ENCODE data around the gene ZFAND6.
A peak's percentile ranks its signal among the peaks of the same experiment; 100 is the strongest.
"Not testable (repeated sequence)": the region's sequence is repeated elsewhere in the genome, so short reads cannot be mapped to it uniquely, and the experiment has no call there.

ZFAND6 gene

DNA sequence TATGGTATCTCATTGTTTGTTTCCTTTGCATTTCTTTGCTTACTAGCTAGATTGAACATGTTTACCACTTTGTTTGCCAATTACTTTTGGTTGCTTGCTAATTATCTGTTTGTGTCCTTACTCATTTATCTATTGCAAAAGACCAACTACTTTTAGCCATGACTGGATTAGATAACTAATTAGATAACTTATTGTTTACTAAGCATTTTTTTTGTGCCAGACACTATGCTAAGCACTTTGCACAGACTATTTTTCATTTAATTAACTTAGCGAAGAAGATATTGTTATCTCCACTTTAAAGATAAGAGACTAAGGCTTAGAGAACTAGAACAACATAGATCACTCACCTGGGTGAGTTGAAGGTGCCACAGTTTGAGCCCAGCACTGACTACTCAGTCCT lies 16.9 kb upstream of the ZFAND6 start:
- Histone ChIP-seq H3K36me3 (ENCODE audit: insufficient read depth, low read length) (no peaks in the 10 kb centered on the region), H3K27me3 (ENCODE audit: insufficient read depth, low read length) (no peaks in the 10 kb centered on the region), H3K27ac (ENCODE audit: low read depth, low read length, poor library complexity, severe bottlenecking) (no peak overlapping the region), H3K4me2 (ENCODE audit: low read length) (no peak overlapping the region), H3K9me2 (ENCODE audit: low read depth, low read length) (no peaks in the 10 kb centered on the region), H3F3A (ENCODE audit: insufficient read depth, low read length) (no peaks in the 10 kb centered on the region), H3K9ac (ENCODE audit: low read length) (no peak overlapping the region), H3K4me3 (ENCODE audit: low read depth, low read length, poor library complexity, severe bottlenecking) (no peak overlapping the region), H3K9me3 (ENCODE audit: low read length) (no peaks in the 10 kb centered on the region), H4K20me1 (ENCODE audit: insufficient read depth, low read length) (no peaks in the 10 kb centered on the region), H3K79me2 (ENCODE audit: insufficient read depth, low read length) (no peaks in the 10 kb centered on the region), H3K4me1 (ENCODE audit: insufficient read depth, low read length, severe bottlenecking) (no peaks in the 10 kb centered on the region), H2AFZ (ENCODE audit: low read length) (no peak overlapping the region)
- TF ChIP-seq, protein P1, sequence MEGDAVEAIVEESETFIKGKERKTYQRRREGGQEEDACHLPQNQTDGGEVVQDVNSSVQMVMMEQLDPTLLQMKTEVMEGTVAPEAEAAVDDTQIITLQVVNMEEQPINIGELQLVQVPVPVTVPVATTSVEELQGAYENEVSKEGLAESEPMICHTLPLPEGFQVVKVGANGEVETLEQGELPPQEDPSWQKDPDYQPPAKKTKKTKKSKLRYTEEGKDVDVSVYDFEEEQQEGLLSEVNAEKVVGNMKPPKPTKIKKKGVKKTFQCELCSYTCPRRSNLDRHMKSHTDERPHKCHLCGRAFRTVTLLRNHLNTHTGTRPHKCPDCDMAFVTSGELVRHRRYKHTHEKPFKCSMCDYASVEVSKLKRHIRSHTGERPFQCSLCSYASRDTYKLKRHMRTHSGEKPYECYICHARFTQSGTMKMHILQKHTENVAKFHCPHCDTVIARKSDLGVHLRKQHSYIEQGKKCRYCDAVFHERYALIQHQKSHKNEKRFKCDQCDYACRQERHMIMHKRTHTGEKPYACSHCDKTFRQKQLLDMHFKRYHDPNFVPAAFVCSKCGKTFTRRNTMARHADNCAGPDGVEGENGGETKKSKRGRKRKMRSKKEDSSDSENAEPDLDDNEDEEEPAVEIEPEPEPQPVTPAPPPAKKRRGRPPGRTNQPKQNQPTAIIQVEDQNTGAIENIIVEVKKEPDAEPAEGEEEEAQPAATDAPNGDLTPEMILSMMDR (IDR thresholded peaks at IDR 0.05; ENCODE audit: low read length) = no peak
- no peak for TF ChIP-seq EZH2 (IDR thresholded peaks at IDR 0.05; ENCODE audit: borderline replicate concordance, low read length)

DNA sequence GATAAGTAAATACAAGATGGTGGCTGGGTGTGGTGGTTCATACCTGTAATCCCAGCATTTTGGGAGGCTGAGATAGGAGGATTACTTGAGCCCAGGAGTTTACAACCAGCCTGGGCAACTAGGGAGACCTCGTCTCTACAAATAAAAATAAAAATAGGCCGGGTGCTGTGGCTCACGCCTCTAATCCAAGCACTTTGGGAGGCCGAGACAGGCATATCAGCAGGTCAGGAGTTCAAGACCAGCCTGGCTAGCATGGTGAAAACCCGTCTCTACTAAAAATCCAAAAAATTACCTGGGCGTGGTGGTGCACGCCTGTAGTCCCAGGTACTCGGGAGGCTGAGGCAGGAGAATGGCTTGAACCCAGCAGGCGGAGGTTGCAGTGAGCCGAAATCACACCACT lies 14.3 kb upstream of the ZFAND6 start:
- H3K27ac ChIP-seq (ENCODE audit: low read depth, low read length, poor library complexity, severe bottlenecking); H2AFZ ChIP-seq (ENCODE audit: low read length); H3F3A ChIP-seq (ENCODE audit: insufficient read depth, low read length); H4K20me1 ChIP-seq (ENCODE audit: insufficient read depth, low read length); H3K9ac ChIP-seq (ENCODE audit: low read length); H3K4me3 ChIP-seq (ENCODE audit: low read depth, low read length, poor library complexity, severe bottlenecking); H3K79me2 ChIP-seq (ENCODE audit: insufficient read depth, low read length); H3K4me1 ChIP-seq (ENCODE audit: insufficient read depth, low read length, severe bottlenecking); H3K36me3 ChIP-seq (ENCODE audit: insufficient read depth, low read length); H3K27me3 ChIP-seq (ENCODE audit: insufficient read depth, low read length); H3K9me2 ChIP-seq (ENCODE audit: low read depth, low read length); H3K9me3 ChIP-seq (ENCODE audit: low read length); H3K4me2 ChIP-seq (ENCODE audit: low read length): not testable (repeated sequence)

DNA sequence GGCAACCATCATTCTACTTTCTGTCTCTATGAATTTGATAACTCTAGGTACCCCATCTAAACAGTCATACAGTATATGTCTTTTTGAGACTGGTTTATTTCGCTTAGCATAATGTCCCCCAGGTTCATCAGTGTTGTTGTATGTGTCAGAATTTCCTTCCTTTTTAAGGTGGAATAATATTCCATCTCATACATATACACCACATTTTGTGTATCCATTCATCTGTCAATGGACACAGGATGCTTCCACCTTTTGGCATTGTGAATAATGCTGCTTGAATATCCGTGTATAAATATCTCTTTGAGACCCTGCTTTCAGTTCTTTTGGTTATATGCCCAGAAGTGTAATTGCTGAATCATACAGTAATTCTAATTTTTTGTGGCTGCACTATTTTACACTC lies 10.4 kb upstream of the ZFAND6 start:
- Histone ChIP-seq H3K9me3 (ENCODE audit: low read length) (no peaks in the 10 kb centered on the region), H3K4me1 (ENCODE audit: insufficient read depth, low read length, severe bottlenecking) (peaks cover 16% of the 10 kb centered on the region), H3K9me2 (ENCODE audit: low read depth, low read length) (no peaks in the 10 kb centered on the region), H3K4me2 (ENCODE audit: low read length) (no peak overlapping the region), H3K36me3 (ENCODE audit: insufficient read depth, low read length) (no peaks in the 10 kb centered on the region), H3K27ac (ENCODE audit: low read depth, low read length, poor library complexity, severe bottlenecking) (no peak overlapping the region), H3K79me2 (ENCODE audit: insufficient read depth, low read length) (no peaks in the 10 kb centered on the region), H4K20me1 (ENCODE audit: insufficient read depth, low read length) (no peaks in the 10 kb centered on the region), H3K27me3 (ENCODE audit: insufficient read depth, low read length) (no peaks in the 10 kb centered on the region), H3K9ac (ENCODE audit: low read length) (no peak overlapping the region), H3F3A (ENCODE audit: insufficient read depth, low read length) (no peaks in the 10 kb centered on the region), H3K4me3 (ENCODE audit: low read depth, low read length, poor library complexity, severe bottlenecking) (no peak overlapping the region), H2AFZ (ENCODE audit: low read length) (no peak overlapping the region)
- no peak for TF ChIP-seq EZH2 (IDR thresholded peaks at IDR 0.05; ENCODE audit: borderline replicate concordance, low read length)
- TF ChIP-seq, protein P1 (IDR thresholded peaks at IDR 0.05; ENCODE audit: low read length) = no peak

DNA sequence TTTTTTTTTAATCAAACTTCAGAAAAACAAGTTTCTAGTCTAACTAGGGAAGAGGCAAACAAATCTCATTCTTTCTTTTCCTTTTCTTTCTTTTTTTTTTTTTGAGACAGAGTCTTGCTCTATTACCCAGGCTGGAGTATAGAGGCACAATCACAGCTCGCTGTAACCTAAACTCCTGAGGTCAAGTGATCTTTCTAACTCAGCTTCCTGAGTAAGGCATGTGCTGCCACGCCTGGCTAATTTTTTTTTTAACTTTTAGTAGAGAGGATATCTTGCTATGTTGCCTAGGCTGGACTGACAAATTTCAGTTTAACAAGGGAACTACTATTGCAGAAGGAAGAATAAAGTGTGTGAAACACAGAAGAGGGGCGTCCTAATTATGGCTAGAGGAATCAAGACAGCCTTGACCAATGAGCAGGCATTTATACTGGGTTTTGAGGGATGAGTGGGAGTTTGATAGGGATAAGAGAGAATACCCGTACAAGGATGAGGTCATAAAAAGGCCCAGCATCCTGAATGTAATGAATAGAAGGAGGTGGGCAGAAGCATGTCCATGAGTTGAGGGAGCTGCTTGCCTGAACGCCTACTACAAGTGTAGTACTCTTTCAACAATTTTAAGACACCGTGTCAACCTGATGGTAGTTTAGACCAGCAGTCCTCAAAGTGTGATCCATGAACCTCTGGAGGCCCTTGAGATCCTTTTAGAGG lies 6.7 kb upstream of the ZFAND6 start:
- H2AFZ ChIP-seq (ENCODE audit: low read length) = no peak overlapping the region
- TF ChIP-seq, protein P1 (IDR thresholded peaks at IDR 0.05; ENCODE audit: low read length) = no peak
- no peak for TF ChIP-seq EZH2 (IDR thresholded peaks at IDR 0.05; ENCODE audit: borderline replicate concordance, low read length)

More for the DNA sequence above, 6.7 kb upstream of the ZFAND6 start:
- no peaks in the 10 kb centered on the region for H3K27me3 ChIP-seq (ENCODE audit: insufficient read depth, low read length)
- no peaks in the 10 kb centered on the region for H3K9me3 ChIP-seq (ENCODE audit: low read length)
- no peaks in the 10 kb centered on the region for H3K79me2 ChIP-seq (ENCODE audit: insufficient read depth, low read length)
- H3K9ac ChIP-seq (ENCODE audit: low read length) = no peak overlapping the region
- peaks cover 16% of the 10 kb centered on the region for H3K4me1 ChIP-seq (ENCODE audit: insufficient read depth, low read length, severe bottlenecking)
- peak overlapping the region; percentile 8 for H3K27ac ChIP-seq (ENCODE audit: low read depth, low read length, poor library complexity, severe bottlenecking)
- no peaks in the 10 kb centered on the region for H4K20me1 ChIP-seq (ENCODE audit: insufficient read depth, low read length)
- H3F3A ChIP-seq (ENCODE audit: insufficient read depth, low read length) = no peaks in the 10 kb centered on the region
- no peaks in the 10 kb centered on the region for H3K36me3 ChIP-seq (ENCODE audit: insufficient read depth, low read length)
- no peak overlapping the region for H3K4me2 ChIP-seq (ENCODE audit: low read length)
- H3K4me3 ChIP-seq (ENCODE audit: low read depth, low read length, poor library complexity, severe bottlenecking) = no peak overlapping the region
- H3K9me2 ChIP-seq (ENCODE audit: low read depth, low read length) = no peaks in the 10 kb centered on the region

Measured in OCI-LY1 (cell line).